ENCODE measurements around the gene MORF4L1. TPM values are rescaled to one million over a fixed set of nuclear protein-coding genes. Genes with fewer than 3 reads are reported as not detected.

MORF4L1 gene
- total and polyA plus RNA-seq, 2 experiments from 2014 or later, result 520 to 571 TPM

GRCh38 chr15:78838489-78838888 lies 34.2 kb upstream of the MORF4L1 start:
- Histone ChIP-seq H3K4me1 (ENCODE audit: insufficient read depth) (peaks cover 5% of the 10 kb centered on the region; the same call in 1 of the 2 replicates), H3K27me3 (ENCODE audit: insufficient read depth) (no peaks in the 10 kb centered on the region), H3K79me2 (replicated peaks; ENCODE audit: insufficient read depth) (no peaks in the 10 kb centered on the region), H3F3A (replicated peaks; ENCODE audit: low read depth) (0 out of 2 replicates have a peak, but pooled peaks cover 2% of the 10 kb centered on the region), H3K27ac (ENCODE audit: low read depth) (no peak overlapping the region), H4K20me1 (replicated peaks; ENCODE audit: insufficient read depth) (no peaks in the 10 kb centered on the region), H2AFZ (no peak overlapping the region), H3K4me3 (no peak overlapping the region), H3K4me2 (no peak overlapping the region), H3K36me3 (ENCODE audit: insufficient read depth) (no peaks in the 10 kb centered on the region), H3K9me2 (ENCODE audit: insufficient read depth) (no peaks in the 10 kb centered on the region)
- TF ChIP-seq CTCF (conservative IDR thresholded peaks at IDR 0.05; ENCODE audit: low read depth in 2 of 2) (no peak), ZNF114 (CRISPR knock-in tag; IDR thresholded peaks at IDR 0.05) (no peak), CREB1 (CRISPR knock-in tag; IDR thresholded peaks at IDR 0.05; ENCODE audit: low read depth) (no peak), EZH2 (IDR thresholded peaks at IDR 0.05; ENCODE audit: low read depth, unreplicated experiment) (no peak), EZH2phosphoT487 (IDR thresholded peaks at IDR 0.05; ENCODE audit: unreplicated experiment) (no peak), POLR2AphosphoS5 (IDR thresholded peaks at IDR 0.05; ENCODE audit: low read depth) (no peak), STAT1 (IDR thresholded peaks at IDR 0.05; ENCODE audit: unreplicated experiment) (no peak), NANOG (IDR thresholded peaks at IDR 0.05; ENCODE audit: borderline replicate concordance) (no peak), JUNB (IDR thresholded peaks at IDR 0.05; ENCODE audit: unreplicated experiment) (no peak), ETS1 (IDR thresholded peaks at IDR 0.05) (no peak)
- TF ChIP-seq, protein P1, sequence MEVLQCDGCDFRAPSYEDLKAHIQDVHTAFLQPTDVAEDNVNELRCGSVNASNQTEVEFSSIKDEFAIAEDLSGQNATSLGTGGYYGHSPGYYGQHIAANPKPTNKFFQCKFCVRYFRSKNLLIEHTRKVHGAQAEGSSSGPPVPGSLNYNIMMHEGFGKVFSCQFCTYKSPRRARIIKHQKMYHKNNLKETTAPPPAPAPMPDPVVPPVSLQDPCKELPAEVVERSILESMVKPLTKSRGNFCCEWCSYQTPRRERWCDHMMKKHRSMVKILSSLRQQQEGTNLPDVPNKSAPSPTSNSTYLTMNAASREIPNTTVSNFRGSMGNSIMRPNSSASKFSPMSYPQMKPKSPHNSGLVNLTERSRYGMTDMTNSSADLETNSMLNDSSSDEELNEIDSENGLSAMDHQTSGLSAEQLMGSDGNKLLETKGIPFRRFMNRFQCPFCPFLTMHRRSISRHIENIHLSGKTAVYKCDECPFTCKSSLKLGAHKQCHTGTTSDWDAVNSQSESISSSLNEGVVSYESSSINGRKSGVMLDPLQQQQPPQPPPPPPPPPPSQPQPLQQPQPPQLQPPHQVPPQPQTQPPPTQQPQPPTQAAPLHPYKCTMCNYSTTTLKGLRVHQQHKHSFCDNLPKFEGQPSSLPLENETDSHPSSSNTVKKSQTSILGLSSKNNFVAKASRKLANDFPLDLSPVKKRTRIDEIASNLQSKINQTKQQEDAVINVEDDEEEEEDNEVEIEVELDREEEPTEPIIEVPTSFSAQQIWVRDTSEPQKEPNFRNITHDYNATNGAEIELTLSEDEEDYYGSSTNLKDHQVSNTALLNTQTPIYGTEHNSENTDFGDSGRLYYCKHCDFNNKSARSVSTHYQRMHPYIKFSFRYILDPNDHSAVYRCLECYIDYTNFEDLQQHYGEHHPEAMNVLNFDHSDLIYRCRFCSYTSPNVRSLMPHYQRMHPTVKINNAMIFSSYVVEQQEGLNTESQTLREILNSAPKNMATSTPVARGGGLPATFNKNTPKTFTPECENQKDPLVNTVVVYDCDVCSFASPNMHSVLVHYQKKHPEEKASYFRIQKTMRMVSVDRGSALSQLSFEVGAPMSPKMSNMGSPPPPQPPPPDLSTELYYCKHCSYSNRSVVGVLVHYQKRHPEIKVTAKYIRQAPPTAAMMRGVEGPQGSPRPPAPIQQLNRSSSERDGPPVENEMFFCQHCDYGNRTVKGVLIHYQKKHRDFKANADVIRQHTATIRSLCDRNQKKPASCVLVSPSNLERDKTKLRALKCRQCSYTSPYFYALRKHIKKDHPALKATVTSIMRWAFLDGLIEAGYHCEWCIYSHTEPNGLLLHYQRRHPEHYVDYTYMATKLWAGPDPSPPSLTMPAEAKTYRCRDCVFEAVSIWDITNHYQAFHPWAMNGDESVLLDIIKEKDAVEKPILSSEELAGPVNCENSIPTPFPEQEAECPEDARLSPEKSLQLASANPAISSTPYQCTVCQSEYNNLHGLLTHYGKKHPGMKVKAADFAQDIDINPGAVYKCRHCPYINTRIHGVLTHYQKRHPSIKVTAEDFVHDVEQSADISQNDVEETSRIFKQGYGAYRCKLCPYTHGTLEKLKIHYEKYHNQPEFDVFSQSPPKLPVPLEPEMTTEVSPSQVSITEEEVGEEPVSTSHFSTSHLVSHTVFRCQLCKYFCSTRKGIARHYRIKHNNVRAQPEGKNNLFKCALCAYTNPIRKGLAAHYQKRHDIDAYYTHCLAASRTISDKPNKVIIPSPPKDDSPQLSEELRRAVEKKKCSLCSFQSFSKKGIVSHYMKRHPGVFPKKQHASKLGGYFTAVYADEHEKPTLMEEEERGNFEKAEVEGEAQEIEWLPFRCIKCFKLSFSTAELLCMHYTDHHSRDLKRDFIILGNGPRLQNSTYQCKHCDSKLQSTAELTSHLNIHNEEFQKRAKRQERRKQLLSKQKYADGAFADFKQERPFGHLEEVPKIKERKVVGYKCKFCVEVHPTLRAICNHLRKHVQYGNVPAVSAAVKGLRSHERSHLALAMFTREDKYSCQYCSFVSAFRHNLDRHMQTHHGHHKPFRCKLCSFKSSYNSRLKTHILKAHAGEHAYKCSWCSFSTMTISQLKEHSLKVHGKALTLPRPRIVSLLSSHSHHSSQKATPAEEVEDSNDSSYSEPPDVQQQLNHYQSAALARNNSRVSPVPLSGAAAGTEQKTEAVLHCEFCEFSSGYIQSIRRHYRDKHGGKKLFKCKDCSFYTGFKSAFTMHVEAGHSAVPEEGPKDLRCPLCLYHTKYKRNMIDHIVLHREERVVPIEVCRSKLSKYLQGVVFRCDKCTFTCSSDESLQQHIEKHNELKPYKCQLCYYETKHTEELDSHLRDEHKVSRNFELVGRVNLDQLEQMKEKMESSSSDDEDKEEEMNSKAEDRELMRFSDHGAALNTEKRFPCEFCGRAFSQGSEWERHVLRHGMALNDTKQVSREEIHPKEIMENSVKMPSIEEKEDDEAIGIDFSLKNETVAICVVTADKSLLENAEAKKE (CRISPR knock-in tag; IDR thresholded peaks at IDR 0.05), result no peak
- TF ChIP-seq, protein P2, sequence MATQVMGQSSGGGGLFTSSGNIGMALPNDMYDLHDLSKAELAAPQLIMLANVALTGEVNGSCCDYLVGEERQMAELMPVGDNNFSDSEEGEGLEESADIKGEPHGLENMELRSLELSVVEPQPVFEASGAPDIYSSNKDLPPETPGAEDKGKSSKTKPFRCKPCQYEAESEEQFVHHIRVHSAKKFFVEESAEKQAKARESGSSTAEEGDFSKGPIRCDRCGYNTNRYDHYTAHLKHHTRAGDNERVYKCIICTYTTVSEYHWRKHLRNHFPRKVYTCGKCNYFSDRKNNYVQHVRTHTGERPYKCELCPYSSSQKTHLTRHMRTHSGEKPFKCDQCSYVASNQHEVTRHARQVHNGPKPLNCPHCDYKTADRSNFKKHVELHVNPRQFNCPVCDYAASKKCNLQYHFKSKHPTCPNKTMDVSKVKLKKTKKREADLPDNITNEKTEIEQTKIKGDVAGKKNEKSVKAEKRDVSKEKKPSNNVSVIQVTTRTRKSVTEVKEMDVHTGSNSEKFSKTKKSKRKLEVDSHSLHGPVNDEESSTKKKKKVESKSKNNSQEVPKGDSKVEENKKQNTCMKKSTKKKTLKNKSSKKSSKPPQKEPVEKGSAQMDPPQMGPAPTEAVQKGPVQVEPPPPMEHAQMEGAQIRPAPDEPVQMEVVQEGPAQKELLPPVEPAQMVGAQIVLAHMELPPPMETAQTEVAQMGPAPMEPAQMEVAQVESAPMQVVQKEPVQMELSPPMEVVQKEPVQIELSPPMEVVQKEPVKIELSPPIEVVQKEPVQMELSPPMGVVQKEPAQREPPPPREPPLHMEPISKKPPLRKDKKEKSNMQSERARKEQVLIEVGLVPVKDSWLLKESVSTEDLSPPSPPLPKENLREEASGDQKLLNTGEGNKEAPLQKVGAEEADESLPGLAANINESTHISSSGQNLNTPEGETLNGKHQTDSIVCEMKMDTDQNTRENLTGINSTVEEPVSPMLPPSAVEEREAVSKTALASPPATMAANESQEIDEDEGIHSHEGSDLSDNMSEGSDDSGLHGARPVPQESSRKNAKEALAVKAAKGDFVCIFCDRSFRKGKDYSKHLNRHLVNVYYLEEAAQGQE (IDR thresholded peaks at IDR 0.05; ENCODE audit: unreplicated experiment), result no peak
- ATAC-seq, result no peak
- Mint-ChIP-seq H3K9me3 (no peaks in the 10 kb centered on the region), H3K4me1 (peaks cover 13% of the 10 kb centered on the region), H3K4me3 (no peak overlapping the region), H3K27me3 (ENCODE audit: insufficient read depth, low read depth, poor library complexity) (peaks cover 9% of the 10 kb centered on the region), H3K36me3 (ENCODE audit: low read depth) (no peaks in the 10 kb centered on the region), H3K27ac (no peak overlapping the region)
- DNase-seq (ENCODE audit: low spot score), result no peak

Measured in GM23338 (cell line).